Measurements from ENCODE around the gene NGEF.

GRCh38 chr2:232876161-232876977, 136.7 kb downstream of the NGEF start:
- TF ChIP-seq CTCF (IDR thresholded peaks at IDR 0.05) (no peak), POLR2A (IDR thresholded peaks at IDR 0.05) (no peak), POLR2AphosphoS5 (IDR thresholded peaks at IDR 0.05) (no peak), EP300 (IDR thresholded peaks at IDR 0.05) (no peak)

Measured in suprapubic skin (tissue), 4 donors.